NB4 (cell line): ENCODE measurements around the gene DCP1B.

Source experiments
- CTCF ChIP-seq: IDR thresholded peaks from one replicate; pipeline ENCODE4 v1.5.1; 2012; ENCODE audit warnings: low read depth, low read length
- MAX ChIP-seq: IDR thresholded peaks from 2 replicates; pipeline ENCODE4 v1.6.1; 2011; ENCODE audit warnings: low read depth, low read length
- MYC ChIP-seq: IDR thresholded peaks from 2 replicates; pipeline ENCODE4 v1.6.1; 2011; ENCODE audit warnings: low read depth, low read length
- POLR2A ChIP-seq: IDR thresholded peaks from 2 replicates; pipeline ENCODE4 v1.6.1; 2011; ENCODE audit warnings: mild to moderate bottlenecking; ENCODE audit not compliant: insufficient read length; ENCODE audit errors: extremely low read depth

GRCh38 chr12:1934831-1935230 is 69.4 kb downstream of the DCP1B start:
- TF ChIP-seq CTCF = no peak
- no peak for TF ChIP-seq POLR2A
- no peak for TF ChIP-seq MYC
- no peak for TF ChIP-seq MAX
